ENCODE data around the gene MYO3B. TPM values are rescaled to one million over a fixed set of nuclear protein-coding genes. Genes with fewer than 3 reads are reported as not detected.
A peak's percentile ranks its signal among the peaks of the same experiment; 100 is the strongest.

Gene MYO3B
- polyA plus RNA-seq, 1 donor (not counting 4 experiments of a cell fraction or from before 2014, with no cell fraction given): 4.4 TPM

DNA sequence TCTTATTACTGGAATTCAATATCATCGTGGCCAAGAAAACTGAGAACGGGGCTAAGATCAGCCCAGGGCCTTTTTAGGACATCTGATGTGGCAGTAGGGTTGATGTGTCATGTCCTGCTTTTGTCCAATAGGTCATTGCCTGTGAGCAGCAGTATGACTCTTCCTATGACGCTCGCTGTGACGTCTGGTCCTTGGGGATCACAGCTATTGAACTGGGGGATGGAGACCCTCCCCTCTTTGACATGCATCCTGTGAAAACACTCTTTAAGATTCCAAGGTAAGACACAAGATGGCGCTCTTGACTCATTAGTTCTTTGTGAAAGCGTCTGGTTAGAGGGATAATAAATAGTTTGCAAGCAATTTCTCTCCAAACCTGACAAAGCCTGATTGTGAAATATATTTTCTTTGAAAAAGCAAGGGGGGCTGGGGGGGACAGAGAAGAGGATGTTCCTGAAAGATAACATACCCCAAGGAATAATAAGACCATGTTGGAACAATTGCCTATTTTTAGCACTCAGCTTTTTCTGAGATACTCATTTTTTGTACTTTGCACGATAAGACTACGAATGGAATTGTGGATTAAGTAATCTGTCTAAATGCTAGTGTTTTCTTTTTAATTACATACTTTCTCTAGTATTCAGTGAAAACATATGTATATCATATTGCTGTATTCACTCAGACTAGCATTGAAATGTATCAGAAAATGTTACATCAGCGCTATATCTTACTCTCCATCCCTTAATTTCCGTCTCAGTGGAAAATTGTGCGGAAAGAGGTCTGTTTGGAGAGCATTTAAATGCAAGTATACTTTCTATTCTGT is 58.1 kb downstream of the MYO3B start:
- DNase-seq (ENCODE audit: low read depth, low spot score): peak; percentile 1
- H3K9me1 ChIP-seq (ENCODE audit: control insufficient read depth, extremely low read depth, insufficient read depth, low read length): no peaks in the 10 kb centered on the region

GRCh38 chr2:170236680-170237047 is 58.7 kb downstream of the MYO3B start:
- H3K36me3 ChIP-seq (ENCODE audit: control insufficient read depth in 2 of 2, extremely low read depth in 1 of 2, insufficient read depth in 2 of 2, low read length in 2 of 2): no peaks in the 10 kb centered on the region
- H3K27me3 ChIP-seq (ENCODE audit: control insufficient read depth, extremely low read depth, insufficient read depth, low read length): peaks cover 6% of the 10 kb centered on the region
- no peaks in the 10 kb centered on the region for H3K4me1 ChIP-seq (ENCODE audit: control insufficient read depth, extremely low read depth, insufficient read depth, low read length)
- H3K9me3 ChIP-seq (ENCODE audit: control insufficient read depth, low read depth, low read length): no peaks in the 10 kb centered on the region
- FAIRE-seq (no peak), DNase-seq (ENCODE audit: low read depth, low spot score) (no peak)
- TF ChIP-seq, protein P1, sequence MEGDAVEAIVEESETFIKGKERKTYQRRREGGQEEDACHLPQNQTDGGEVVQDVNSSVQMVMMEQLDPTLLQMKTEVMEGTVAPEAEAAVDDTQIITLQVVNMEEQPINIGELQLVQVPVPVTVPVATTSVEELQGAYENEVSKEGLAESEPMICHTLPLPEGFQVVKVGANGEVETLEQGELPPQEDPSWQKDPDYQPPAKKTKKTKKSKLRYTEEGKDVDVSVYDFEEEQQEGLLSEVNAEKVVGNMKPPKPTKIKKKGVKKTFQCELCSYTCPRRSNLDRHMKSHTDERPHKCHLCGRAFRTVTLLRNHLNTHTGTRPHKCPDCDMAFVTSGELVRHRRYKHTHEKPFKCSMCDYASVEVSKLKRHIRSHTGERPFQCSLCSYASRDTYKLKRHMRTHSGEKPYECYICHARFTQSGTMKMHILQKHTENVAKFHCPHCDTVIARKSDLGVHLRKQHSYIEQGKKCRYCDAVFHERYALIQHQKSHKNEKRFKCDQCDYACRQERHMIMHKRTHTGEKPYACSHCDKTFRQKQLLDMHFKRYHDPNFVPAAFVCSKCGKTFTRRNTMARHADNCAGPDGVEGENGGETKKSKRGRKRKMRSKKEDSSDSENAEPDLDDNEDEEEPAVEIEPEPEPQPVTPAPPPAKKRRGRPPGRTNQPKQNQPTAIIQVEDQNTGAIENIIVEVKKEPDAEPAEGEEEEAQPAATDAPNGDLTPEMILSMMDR (optimal IDR thresholded peaks at IDR 0.05 in 1 of 3, IDR thresholded peaks at IDR 0.05 in 1 of 3, conservative IDR thresholded peaks at IDR 0.05 in 1 of 3; ENCODE audit: extremely low read depth in 1 of 3, insufficient read depth in 2 of 3, low read length in 3 of 3): no peak
- no peak for TF ChIP-seq EZH2 (IDR thresholded peaks at IDR 0.05; ENCODE audit: low read length)
- no peaks in the 10 kb centered on the region for H4K20me1 ChIP-seq (ENCODE audit: control insufficient read depth, extremely low read depth, insufficient read depth, low read length)
- dilution Hi-C loops (cut with MboI; ENCODE audit: extremely low pct_ligation_motif_present, low sequenced_read_pairs): no loop called here
- H3K27ac ChIP-seq (ENCODE audit: control insufficient read depth, insufficient read depth, low read length): no peak overlapping the region
- no peaks in the 10 kb centered on the region for H3K9me1 ChIP-seq (ENCODE audit: control insufficient read depth, extremely low read depth, insufficient read depth, low read length)
- H3K79me2 ChIP-seq (ENCODE audit: control insufficient read depth, insufficient read depth, low read length): no peaks in the 10 kb centered on the region
- no peak overlapping the region for H3K9ac ChIP-seq (ENCODE audit: control insufficient read depth, extremely low read depth, insufficient read depth, low read length)
- no peak overlapping the region for H2AFZ ChIP-seq (ENCODE audit: control insufficient read depth, low read length)
- H3K4me2 ChIP-seq (ENCODE audit: control insufficient read depth, extremely low read depth, insufficient read depth, low read depth, low read length): no peak overlapping the region
- no peak overlapping the region for H3K4me3 ChIP-seq (ENCODE audit: control insufficient read depth in 2 of 3, extremely low read depth in 1 of 3, insufficient read depth in 2 of 3, low read depth in 1 of 3, low read length in 3 of 3)

More for the DNA sequence above, 58.1 kb downstream of the MYO3B start:
- H3K27me3 ChIP-seq (ENCODE audit: control insufficient read depth, extremely low read depth, insufficient read depth, low read length): no peaks in the 10 kb centered on the region
- H3K27ac ChIP-seq (ENCODE audit: control insufficient read depth, insufficient read depth, low read length): no peak overlapping the region
- TF ChIP-seq EZH2 (IDR thresholded peaks at IDR 0.05; ENCODE audit: low read length): no peak
- TF ChIP-seq, protein P1 (optimal IDR thresholded peaks at IDR 0.05 in 1 of 3, IDR thresholded peaks at IDR 0.05 in 1 of 3, conservative IDR thresholded peaks at IDR 0.05 in 1 of 3; ENCODE audit: extremely low read depth in 1 of 3, insufficient read depth in 2 of 3, low read length in 3 of 3): peak; percentile 42 to 65 (median 54)
- dilution Hi-C loops (cut with MboI; ENCODE audit: extremely low pct_ligation_motif_present, low sequenced_read_pairs): no loop called here
- no peaks in the 10 kb centered on the region for H3K9me3 ChIP-seq (ENCODE audit: control insufficient read depth, low read depth, low read length)
- FAIRE-seq: peak; percentile 67
- no peak overlapping the region for H3K4me3 ChIP-seq (ENCODE audit: control insufficient read depth in 2 of 3, extremely low read depth in 1 of 3, insufficient read depth in 2 of 3, low read depth in 1 of 3, low read length in 3 of 3)
- H3K79me2 ChIP-seq (ENCODE audit: control insufficient read depth, insufficient read depth, low read length): no peaks in the 10 kb centered on the region
- H3K4me1 ChIP-seq (ENCODE audit: control insufficient read depth, extremely low read depth, insufficient read depth, low read length): no peaks in the 10 kb centered on the region
- no peak overlapping the region for H3K9ac ChIP-seq (ENCODE audit: control insufficient read depth, extremely low read depth, insufficient read depth, low read length)
- no peaks in the 10 kb centered on the region for H3K36me3 ChIP-seq (ENCODE audit: control insufficient read depth in 2 of 2, extremely low read depth in 1 of 2, insufficient read depth in 2 of 2, low read length in 2 of 2)
- H4K20me1 ChIP-seq (ENCODE audit: control insufficient read depth, extremely low read depth, insufficient read depth, low read length): no peaks in the 10 kb centered on the region
- no peak overlapping the region for H3K4me2 ChIP-seq (ENCODE audit: control insufficient read depth, extremely low read depth, insufficient read depth, low read depth, low read length)
- no peak overlapping the region for H2AFZ ChIP-seq (ENCODE audit: control insufficient read depth, low read length)
